ENCODE measurements around the gene HAGHL. TPM values are rescaled to one million over a fixed set of nuclear protein-coding genes. Genes with fewer than 3 reads are reported as not detected.

The HAGHL gene
- total RNA-seq, 1 donor from 2014 or later: 1.0 TPM

DNA sequence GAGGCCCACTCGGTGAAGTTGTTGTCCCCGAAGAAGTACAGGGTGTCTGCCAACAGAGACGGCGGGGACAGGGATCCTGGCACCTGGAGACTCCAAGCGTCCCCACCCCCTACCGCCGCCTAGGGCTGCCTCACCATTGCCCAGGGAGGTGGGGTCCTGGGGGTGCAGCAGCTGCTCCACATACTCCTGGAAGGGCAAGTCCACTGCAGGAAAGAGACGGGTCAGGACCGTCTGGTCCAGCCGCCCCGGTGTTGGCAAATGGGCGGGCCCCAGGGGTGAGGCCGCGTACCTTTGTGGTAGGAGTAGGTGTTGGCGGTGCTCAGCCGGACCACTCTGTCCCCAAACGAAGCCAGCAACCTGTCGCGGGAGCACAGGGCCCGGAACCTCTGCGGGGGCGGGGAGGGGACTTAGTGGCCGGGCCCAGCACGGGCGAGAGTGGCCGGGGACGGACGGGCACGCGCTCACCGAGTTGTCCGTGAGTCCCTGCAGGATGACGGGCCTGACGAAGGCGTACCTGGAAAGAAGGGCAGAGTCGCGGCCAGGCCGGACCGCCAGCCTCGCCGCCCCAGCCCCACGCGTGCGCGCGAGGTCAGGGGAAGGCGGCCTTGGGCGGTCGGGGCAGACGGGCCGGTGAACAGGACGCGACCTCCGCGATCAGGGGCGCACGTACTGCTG is 43.4 kb upstream of the HAGHL start:
- H3K9me3 ChIP-seq (ENCODE audit: low read depth): no peaks in the 10 kb centered on the region
- Mint-ChIP-seq H3K9me3 (no peaks in the 10 kb centered on the region), H3K27me3 (ENCODE audit: insufficient read depth, low read depth) (peaks cover 10% of the 10 kb centered on the region), H3K27ac (no peak overlapping the region), H3K36me3 (peaks cover 3% of the 10 kb centered on the region), H3K4me3 (peak overlapping the region; percentile 82), H3K4me1 (peaks cover 25% of the 10 kb centered on the region)
- peak overlapping the region; percentile 55 for H3K4me3 ChIP-seq
- peaks cover 57% of the 10 kb centered on the region for H3F3A ChIP-seq (ENCODE audit: low read depth)
- peaks cover 34% of the 10 kb centered on the region for H3K79me2 ChIP-seq (ENCODE audit: low read depth)
- no peak overlapping the region for H2AFZ ChIP-seq (replicated peaks)
- H3K36me3 ChIP-seq: peaks cover 2% of the 10 kb centered on the region
- H3K4me1 ChIP-seq: peaks cover 14% of the 10 kb centered on the region
- H3K9ac ChIP-seq: no peak overlapping the region
- H3K4me2 ChIP-seq: peak overlapping the region; percentile 87
- no peak overlapping the region for H3K27ac ChIP-seq
- H4K20me1 ChIP-seq (ENCODE audit: low read depth): peaks cover 34% of the 10 kb centered on the region
- H3K27me3 ChIP-seq: no peaks in the 10 kb centered on the region
- no peak for TF ChIP-seq EZH2 (IDR thresholded peaks at IDR 0.05)
- TF ChIP-seq, protein P1, sequence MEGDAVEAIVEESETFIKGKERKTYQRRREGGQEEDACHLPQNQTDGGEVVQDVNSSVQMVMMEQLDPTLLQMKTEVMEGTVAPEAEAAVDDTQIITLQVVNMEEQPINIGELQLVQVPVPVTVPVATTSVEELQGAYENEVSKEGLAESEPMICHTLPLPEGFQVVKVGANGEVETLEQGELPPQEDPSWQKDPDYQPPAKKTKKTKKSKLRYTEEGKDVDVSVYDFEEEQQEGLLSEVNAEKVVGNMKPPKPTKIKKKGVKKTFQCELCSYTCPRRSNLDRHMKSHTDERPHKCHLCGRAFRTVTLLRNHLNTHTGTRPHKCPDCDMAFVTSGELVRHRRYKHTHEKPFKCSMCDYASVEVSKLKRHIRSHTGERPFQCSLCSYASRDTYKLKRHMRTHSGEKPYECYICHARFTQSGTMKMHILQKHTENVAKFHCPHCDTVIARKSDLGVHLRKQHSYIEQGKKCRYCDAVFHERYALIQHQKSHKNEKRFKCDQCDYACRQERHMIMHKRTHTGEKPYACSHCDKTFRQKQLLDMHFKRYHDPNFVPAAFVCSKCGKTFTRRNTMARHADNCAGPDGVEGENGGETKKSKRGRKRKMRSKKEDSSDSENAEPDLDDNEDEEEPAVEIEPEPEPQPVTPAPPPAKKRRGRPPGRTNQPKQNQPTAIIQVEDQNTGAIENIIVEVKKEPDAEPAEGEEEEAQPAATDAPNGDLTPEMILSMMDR (IDR thresholded peaks at IDR 0.05): no peak
- TF ChIP-seq EZH2phosphoT487 (IDR thresholded peaks at IDR 0.05): no peak
- DNase-seq (ENCODE audit: low spot score): peak; percentile 33

DNA sequence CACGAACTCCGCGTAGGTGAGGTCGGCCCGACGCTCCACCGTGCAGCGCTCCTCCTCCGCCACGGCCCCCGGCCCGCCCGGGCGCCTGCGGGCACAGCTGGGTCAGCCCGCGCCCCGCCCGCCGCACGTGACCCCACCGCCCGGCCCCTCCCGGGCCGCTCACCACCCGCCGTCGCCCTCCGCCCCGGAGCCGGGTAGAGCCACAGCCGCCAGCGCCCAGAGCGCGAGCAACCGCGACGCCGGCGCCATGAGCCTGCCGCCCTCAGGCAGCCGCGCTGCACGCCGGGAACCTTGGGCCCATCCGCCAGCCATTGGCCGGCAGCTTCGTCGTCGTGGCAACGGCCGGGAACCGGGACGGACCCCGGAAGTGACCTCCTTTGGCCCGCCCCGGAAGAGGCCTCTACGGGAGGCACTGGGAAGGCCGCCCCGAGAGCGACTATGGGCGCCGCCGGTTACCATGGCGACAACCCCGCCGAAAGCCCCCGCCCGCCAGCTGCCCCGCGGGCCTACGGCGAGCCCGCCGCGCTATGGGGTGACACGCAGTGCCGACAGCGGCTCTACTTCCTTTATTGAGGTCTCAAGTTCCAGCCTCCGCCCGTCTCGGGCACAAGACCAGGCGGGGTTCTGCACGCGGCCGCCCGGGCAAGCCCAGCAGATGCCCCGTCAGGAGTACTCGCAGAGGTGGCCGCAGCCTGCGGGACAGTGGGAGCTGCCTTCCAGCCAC is 42.7 kb upstream of the HAGHL start, which contains the start of gene JMJD8:
TSS of gene JMJD8 (minus strand) at position 264 of the 724 bp plus-strand sequence. CDS start at position 249, 15 bp downstream.
- peaks cover 3% of the 10 kb centered on the region for H3K36me3 Mint-ChIP-seq
- peaks cover 26% of the 10 kb centered on the region for H3K4me1 Mint-ChIP-seq
- H3K36me3 ChIP-seq: peaks cover 2% of the 10 kb centered on the region
- DNase-seq (ENCODE audit: low spot score): peak; percentile 97
- H3K27ac Mint-ChIP-seq: no peak within 1 kb of the TSS
- H3K9me3 ChIP-seq (ENCODE audit: low read depth): no peaks in the 10 kb centered on the region
- peaks cover 41% of the 10 kb centered on the region for H3K79me2 ChIP-seq (ENCODE audit: low read depth)
- peaks cover 14% of the 10 kb centered on the region for H3K4me1 ChIP-seq
- H3K27ac ChIP-seq: no peak within 1 kb of the TSS
- peaks cover 50% of the 10 kb centered on the region for H3F3A ChIP-seq (ENCODE audit: low read depth)
- H3K27me3 ChIP-seq: no peaks in the 10 kb centered on the region
- peak within 1 kb of the TSS; percentile 82 for H3K4me3 Mint-ChIP-seq
- no peaks in the 10 kb centered on the region for H3K9me3 Mint-ChIP-seq
- H3K4me3 ChIP-seq: peak within 1 kb of the TSS; percentile 55
- no peak within 1 kb of the TSS for H3K9ac ChIP-seq
- H4K20me1 ChIP-seq (ENCODE audit: low read depth): peaks cover 34% of the 10 kb centered on the region
- H3K27me3 Mint-ChIP-seq (ENCODE audit: insufficient read depth, low read depth): peaks cover 10% of the 10 kb centered on the region
- H3K4me2 ChIP-seq: peak within 1 kb of the TSS; percentile 87
- no peak for TF ChIP-seq EZH2phosphoT487 (IDR thresholded peaks at IDR 0.05)
- TF ChIP-seq EZH2 (IDR thresholded peaks at IDR 0.05): no peak
- TF ChIP-seq, protein P1 (IDR thresholded peaks at IDR 0.05): no peak
- no peak within 1 kb of the TSS for H2AFZ ChIP-seq (replicated peaks)

DNA sequence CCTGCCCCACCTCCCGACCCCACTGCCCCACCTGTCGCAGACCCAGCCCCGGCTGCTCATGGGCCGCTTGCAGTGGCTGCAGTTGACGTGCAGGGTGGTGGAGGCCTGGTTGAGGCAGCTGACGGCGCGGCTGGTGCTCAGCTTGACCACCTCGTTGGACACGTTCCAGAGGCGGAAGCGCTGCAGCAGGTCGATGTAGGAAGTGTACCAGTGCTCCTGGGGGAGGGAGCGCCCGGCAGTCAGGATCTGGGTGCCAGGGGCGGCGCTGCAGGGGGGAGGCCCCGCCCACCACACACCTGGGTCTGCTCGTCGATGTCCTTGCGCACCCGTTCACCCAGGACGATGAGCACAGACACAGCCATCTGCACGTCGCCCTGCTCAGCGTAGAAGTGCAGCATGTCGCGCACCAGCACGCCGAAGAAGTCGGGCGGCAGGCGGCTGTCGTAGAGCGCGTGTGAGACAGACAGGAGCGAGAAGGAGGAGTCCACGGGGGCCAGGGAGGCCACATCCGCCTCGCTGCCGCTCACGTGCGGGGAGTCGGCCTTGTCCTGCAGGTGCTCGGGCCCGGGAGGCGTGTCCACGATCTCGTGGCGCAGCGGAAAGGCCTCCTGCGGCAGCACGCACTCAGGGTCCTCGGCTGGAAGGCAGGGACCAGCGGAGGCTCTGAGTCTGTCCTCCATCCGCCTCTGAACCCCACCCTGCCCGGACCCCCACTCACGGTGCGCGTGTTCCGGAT is 41.8 kb upstream of the HAGHL start:
- peaks cover 43% of the 10 kb centered on the region for H3K79me2 ChIP-seq (ENCODE audit: low read depth)
- H3K27ac ChIP-seq: no peak overlapping the region
- H3K4me3 Mint-ChIP-seq: no peak overlapping the region
- H3F3A ChIP-seq (ENCODE audit: low read depth): peaks cover 51% of the 10 kb centered on the region
- peaks cover 13% of the 10 kb centered on the region for H3K27me3 Mint-ChIP-seq (ENCODE audit: insufficient read depth, low read depth)
- H4K20me1 ChIP-seq (ENCODE audit: low read depth): peaks cover 34% of the 10 kb centered on the region
- no peak overlapping the region for H3K4me3 ChIP-seq
- H3K27me3 ChIP-seq: no peaks in the 10 kb centered on the region
- TF ChIP-seq EZH2phosphoT487 (IDR thresholded peaks at IDR 0.05) (no peak), EZH2 (IDR thresholded peaks at IDR 0.05) (no peak)
- TF ChIP-seq, protein P1 (IDR thresholded peaks at IDR 0.05): no peak
- peaks cover 2% of the 10 kb centered on the region for H3K36me3 ChIP-seq
- no peak overlapping the region for H3K27ac Mint-ChIP-seq
- H3K36me3 Mint-ChIP-seq: peaks cover 3% of the 10 kb centered on the region
- no peak overlapping the region for H3K4me2 ChIP-seq
- H2AFZ ChIP-seq (replicated peaks): no peak overlapping the region
- no peak for DNase-seq (ENCODE audit: low spot score)
- no peaks in the 10 kb centered on the region for H3K9me3 ChIP-seq (ENCODE audit: low read depth)
- no peaks in the 10 kb centered on the region for H3K9me3 Mint-ChIP-seq
- peaks cover 14% of the 10 kb centered on the region for H3K4me1 ChIP-seq
- peaks cover 30% of the 10 kb centered on the region for H3K4me1 Mint-ChIP-seq
- H3K9ac ChIP-seq: no peak overlapping the region
